ENCODE measurements around the gene TMEM18. TPM values are rescaled to one million over a fixed set of nuclear protein-coding genes. Genes with fewer than 3 reads are reported as not detected.
"Not testable (repeated sequence)": the region's sequence is repeated elsewhere in the genome, so short reads cannot be mapped to it uniquely, and the experiment has no call there.

The TMEM18 gene
- total RNA-seq, 4 donors from 2014 or later, result 7.3 to 23.7 (median 17.8) TPM

- Histone ChIP-seq H3K27ac (no peak overlapping the region), H3K27me3 (no peaks in the 10 kb centered on the region), H3K4me1 (peaks cover 0 to 5% (median 0%) of the 10 kb centered on the region in 3 donors), H3K9me3 (no peaks in the 10 kb centered on the region), H3K36me3 (no peaks in the 10 kb centered on the region), H3K4me3 (no peak overlapping the region)
- TF ChIP-seq CTCF (IDR thresholded peaks at IDR 0.05), result no peak
- no peak for TF ChIP-seq POLR2A (IDR thresholded peaks at IDR 0.05)
- DNase-seq, result no peak
- intact Hi-C loops (cut with DNase I), result no loop called here
- WGBS, 2 donors, result 60 to 74% methylated on average over 7 of the region's 7 CpGs
These were observed 28.8 kb upstream of the TMEM18 start for GRCh38 chr2:705971-706511.

- H3K9me3 ChIP-seq; H3K36me3 ChIP-seq; H3K27me3 ChIP-seq; H3K27ac ChIP-seq; intact Hi-C loops (cut with DNase I); DNase-seq; H3K4me1 ChIP-seq; H3K4me3 ChIP-seq: not testable (repeated sequence)
- 70 to 89% methylated on average over 8 of the region's 8 CpGs for whole genome bisulfite sequencing, 2 donors
These were observed 25.6 kb upstream of the TMEM18 start for GRCh38 chr2:702765-703164.

GRCh38 chr2:696999-697627 is 19.9 kb upstream of the TMEM18 start:
- intact Hi-C loops (cut with DNase I), result no loop called here
- WGBS, 2 donors, result 71 to 77% methylated on average over 11 of the region's 11 CpGs
- no peak for DNase-seq
- H3K27me3 ChIP-seq, result no peaks in the 10 kb centered on the region
- no peak overlapping the region for H3K4me3 ChIP-seq
- no peak for TF ChIP-seq CTCF (IDR thresholded peaks at IDR 0.05)
- no peak for TF ChIP-seq POLR2A (IDR thresholded peaks at IDR 0.05)
- peaks cover 0 to 7% (median 0%) of the 10 kb centered on the region in 3 donors for H3K9me3 ChIP-seq
- peaks cover 0 to 5% (median 0%) of the 10 kb centered on the region in 3 donors for H3K4me1 ChIP-seq
- H3K36me3 ChIP-seq, result no peaks in the 10 kb centered on the region
- H3K27ac ChIP-seq, result no peak overlapping the region

- intact Hi-C loops (cut with DNase I), result no loop called here
- no peaks in the 10 kb centered on the region for H3K36me3 ChIP-seq
- no peaks in the 10 kb centered on the region for H3K27me3 ChIP-seq
- DNase-seq, result no peak
- peaks cover 0 to 5% (median 0%) of the 10 kb centered on the region in 3 donors for H3K4me1 ChIP-seq
- no peak overlapping the region for H3K4me3 ChIP-seq
- H3K9me3 ChIP-seq, result peaks cover 0 to 7% (median 0%) of the 10 kb centered on the region in 3 donors
- 65 to 80% methylated on average over 5 of the region's 5 CpGs for WGBS, 2 donors
- no peak overlapping the region for H3K27ac ChIP-seq
- TF ChIP-seq POLR2A (IDR thresholded peaks at IDR 0.05) (no peak), CTCF (IDR thresholded peaks at IDR 0.05) (no peak)
These were observed 19.3 kb upstream of the TMEM18 start for GRCh38 chr2:696463-696862.

- TF ChIP-seq CTCF (IDR thresholded peaks at IDR 0.05), result no peak
- no peak for TF ChIP-seq POLR2A (IDR thresholded peaks at IDR 0.05)
- no peaks in the 10 kb centered on the region for H3K27me3 ChIP-seq
- no peaks in the 10 kb centered on the region for H3K36me3 ChIP-seq
- H3K9me3 ChIP-seq, result peaks cover 0 to 7% (median 0%) of the 10 kb centered on the region in 3 donors
- no peak overlapping the region for H3K4me3 ChIP-seq
- peaks cover 0 to 6% (median 0%) of the 10 kb centered on the region in 3 donors for H3K4me1 ChIP-seq
- no peak for DNase-seq
- intact Hi-C loops (cut with DNase I), result no loop called here
- no peak overlapping the region for H3K27ac ChIP-seq
- WGBS, 2 donors, result 28 to 40% methylated on average over 6 of the region's 6 CpGs
These were observed 17.8 kb upstream of the TMEM18 start for GRCh38 chr2:694906-695510.
